K562 (cell line): ENCODE measurements around the gene EDEM2. TPM values are rescaled to one million over a fixed set of nuclear protein-coding genes. Genes with fewer than 3 reads are reported as not detected.

ENCODE experiments used
- polyA plus RNA-seq, 8 experiments: library from polyadenylated mRNA; depleted of rRNA in 4 of 8; stranded (reverse) in 5 of 8; unstranded in 3 of 8; fragments of >200 nt; fragmentation: Nextera tagmentation in 2 of 8; fragmentation: Illumina TruSeq in 1 of 8; extraction: Ambion mirVana in 2 of 8; extraction: Trizol in 1 of 8; gene quantifications; 2 replicates each; pipeline versions ENCODE4 v1.2.1 to v1.2.3, GENCODE V29; 2011 to 2014; ENCODE audit warnings: inconsistent platforms in 1 of 8, missing spikeins in 1 of 8
- small RNA-seq: library from RNA; depleted of rRNA; stranded (forward); fragments of <200 nt; gene quantifications from one replicate; pipeline ENCODE3, GENCODE V24; 2014
- total RNA-seq, 7 experiments: library from RNA; depleted of rRNA in 6 of 7; stranded (reverse); fragments of >200 nt in 6 of 7; fragmentation: Illumina TruSeq in 2 of 7; extraction: Trizol in 2 of 7; gene quantifications; 2 replicates each; pipeline versions ENCODE4 v1.2.1 to v1.2.3, GENCODE V29; 2011 to 2021; ENCODE audit warnings: low replicate concordance in 1 of 7

EDEM2 gene
- total and polyA plus RNA-seq, 9 of the 15 experiments (the other 6 are each of a cell fraction or from before 2014, with no cell fraction given) = 6.9 to 11.0 (median 9.7) TPM

Small RNA genes lying within 50 kb of the gene (small RNA-seq; reads per million reads assigned to genes)
- gene RF00275 (not detected), gene RNA5SP483 (not detected)

Other genes starting within 250 kb of the EDEM2 start
Only the 7 nearest of the 8 such genes appear.
- 0.14 TPM in 1 of 2 replicates, not detected in the other for gene MYH7B, start 191.5 kb downstream of the EDEM2 start, total RNA-seq (2014; rRNA removed)
- not detected in 2 replicates for gene MYH7B, start 191.5 kb downstream of the EDEM2 start, total RNA-seq (2014; rRNA removed; fragmentation: Illumina TruSeq; extraction: Trizol)
- 0.11 TPM in 1 of 2 replicates, not detected in the other for gene MYH7B, start 191.5 kb downstream of the EDEM2 start, total RNA-seq (2015; rRNA removed; fragmentation: Illumina TruSeq; extraction: Trizol)
- 0.11 and 0.13 TPM in 2 replicates for gene MYH7B, start 191.5 kb downstream of the EDEM2 start, total RNA-seq (2021)
- gene MYH7B, start 191.5 kb downstream of the EDEM2 start, polyA plus RNA-seq (2011; rRNA removed) = 0.22 and 0.37 TPM in 2 replicates
- 0.06 and 0.07 TPM in 2 replicates for gene MYH7B, start 191.5 kb downstream of the EDEM2 start, polyA plus RNA-seq (2014; fragmentation: Illumina TruSeq; extraction: Trizol)
- gene MYH7B, start 191.5 kb downstream of the EDEM2 start, polyA plus RNA-seq (2014; fragmentation: Nextera tagmentation; extraction: Ambion mirVana) = not detected
- gene MYH7B, start 191.5 kb downstream of the EDEM2 start, polyA plus RNA-seq (2014; rRNA removed) = 0.09 and 0.34 TPM in 2 replicates
- gene TRPC4AP, start 54.5 kb downstream of the EDEM2 start, total RNA-seq (2014; rRNA removed) = 27.8 and 30.4 TPM in 2 replicates
- 30.8 and 31.4 TPM in 2 replicates for gene TRPC4AP, start 54.5 kb downstream of the EDEM2 start, total RNA-seq (2014; rRNA removed; fragmentation: Illumina TruSeq; extraction: Trizol)
- 33.2 and 33.3 TPM in 2 replicates for gene TRPC4AP, start 54.5 kb downstream of the EDEM2 start, total RNA-seq (2015; rRNA removed; fragmentation: Illumina TruSeq; extraction: Trizol)
- gene TRPC4AP, start 54.5 kb downstream of the EDEM2 start, total RNA-seq (2021) = 52.4 and 55.9 TPM in 2 replicates
- 70.3 and 92.0 TPM in 2 replicates for gene TRPC4AP, start 54.5 kb downstream of the EDEM2 start, polyA plus RNA-seq (2011; rRNA removed)
- gene TRPC4AP, start 54.5 kb downstream of the EDEM2 start, polyA plus RNA-seq (2014; fragmentation: Illumina TruSeq; extraction: Trizol) = 49.1 and 53.7 TPM in 2 replicates
- 1 to 10 TPM; 2.3 to 3.6 TPM for gene TRPC4AP, start 54.5 kb downstream of the EDEM2 start, polyA plus RNA-seq (2014; fragmentation: Nextera tagmentation; extraction: Ambion mirVana)
- 54.4 and 55.0 TPM in 2 replicates for gene TRPC4AP, start 54.5 kb downstream of the EDEM2 start, polyA plus RNA-seq (2014; rRNA removed)
- gene PROCR, start 24.7 kb upstream of the EDEM2 start, total RNA-seq (2014; rRNA removed) = 4.9 and 5.7 TPM in 2 replicates
- gene PROCR, start 24.7 kb upstream of the EDEM2 start, total RNA-seq (2014; rRNA removed; fragmentation: Illumina TruSeq; extraction: Trizol) = 3.4 and 3.7 TPM in 2 replicates
- gene PROCR, start 24.7 kb upstream of the EDEM2 start, total RNA-seq (2015; rRNA removed; fragmentation: Illumina TruSeq; extraction: Trizol) = 3.8 and 4.0 TPM in 2 replicates
- 4.1 and 4.5 TPM in 2 replicates for gene PROCR, start 24.7 kb upstream of the EDEM2 start, total RNA-seq (2021)
- gene PROCR, start 24.7 kb upstream of the EDEM2 start, polyA plus RNA-seq (2011; rRNA removed) = 5.3 and 7.1 TPM in 2 replicates
- 3.6 and 4.6 TPM in 2 replicates for gene PROCR, start 24.7 kb upstream of the EDEM2 start, polyA plus RNA-seq (2014; fragmentation: Illumina TruSeq; extraction: Trizol)
- gene PROCR, start 24.7 kb upstream of the EDEM2 start, polyA plus RNA-seq (2014; fragmentation: Nextera tagmentation; extraction: Ambion mirVana) = 1 to 10 TPM; 1.6 to 2.6 TPM
- gene PROCR, start 24.7 kb upstream of the EDEM2 start, polyA plus RNA-seq (2014; rRNA removed) = 6.1 and 9.6 TPM in 2 replicates
- gene MMP24, start 79.4 kb upstream of the EDEM2 start, total RNA-seq (2014; rRNA removed) = not detected in 2 replicates
- 0.03 TPM in 1 of 2 replicates, not detected in the other for gene MMP24, start 79.4 kb upstream of the EDEM2 start, total RNA-seq (2014; rRNA removed; fragmentation: Illumina TruSeq; extraction: Trizol)
- gene MMP24, start 79.4 kb upstream of the EDEM2 start, total RNA-seq (2015; rRNA removed; fragmentation: Illumina TruSeq; extraction: Trizol) = 0.07 and 0.08 TPM in 2 replicates
- 0.09 TPM in 1 of 2 replicates, not detected in the other for gene MMP24, start 79.4 kb upstream of the EDEM2 start, total RNA-seq (2021)
- gene MMP24, start 79.4 kb upstream of the EDEM2 start, polyA plus RNA-seq (2011; rRNA removed) = 0.03 and 0.05 TPM in 2 replicates
- 0.03 and 0.04 TPM in 2 replicates for gene MMP24, start 79.4 kb upstream of the EDEM2 start, polyA plus RNA-seq (2014; fragmentation: Illumina TruSeq; extraction: Trizol)
- not detected for gene MMP24, start 79.4 kb upstream of the EDEM2 start, polyA plus RNA-seq (2014; fragmentation: Nextera tagmentation; extraction: Ambion mirVana)
- gene MMP24, start 79.4 kb upstream of the EDEM2 start, polyA plus RNA-seq (2014; rRNA removed) = not detected in 2 replicates
- 11.4 and 16.0 TPM in 2 replicates for gene MMP24OS, start 130.8 kb upstream of the EDEM2 start, total RNA-seq (2014; rRNA removed)
- 3.8 and 5.6 TPM in 2 replicates for gene MMP24OS, start 130.8 kb upstream of the EDEM2 start, total RNA-seq (2014; rRNA removed; fragmentation: Illumina TruSeq; extraction: Trizol)
- 10.4 and 12.6 TPM in 2 replicates for gene MMP24OS, start 130.8 kb upstream of the EDEM2 start, total RNA-seq (2015; rRNA removed; fragmentation: Illumina TruSeq; extraction: Trizol)
- gene MMP24OS, start 130.8 kb upstream of the EDEM2 start, total RNA-seq (2021) = 38.6 and 41.5 TPM in 2 replicates
- gene MMP24OS, start 130.8 kb upstream of the EDEM2 start, polyA plus RNA-seq (2011; rRNA removed) = 13.1 and 16.3 TPM in 2 replicates
- gene MMP24OS, start 130.8 kb upstream of the EDEM2 start, polyA plus RNA-seq (2014; fragmentation: Illumina TruSeq; extraction: Trizol) = 18.8 and 25.0 TPM in 2 replicates
- gene MMP24OS, start 130.8 kb upstream of the EDEM2 start, polyA plus RNA-seq (2014; fragmentation: Nextera tagmentation; extraction: Ambion mirVana) = 1 to 10 TPM in 1 of 2 experiments, under 1 TPM in 1; 0.92 to 1.6 TPM
- 26.5 and 33.5 TPM in 2 replicates for gene MMP24OS, start 130.8 kb upstream of the EDEM2 start, polyA plus RNA-seq (2014; rRNA removed)
- gene EIF6, start 137.4 kb upstream of the EDEM2 start, total RNA-seq (2014; rRNA removed) = 200 and 244 TPM in 2 replicates
- gene EIF6, start 137.4 kb upstream of the EDEM2 start, total RNA-seq (2014; rRNA removed; fragmentation: Illumina TruSeq; extraction: Trizol) = 132 and 180 TPM in 2 replicates
- gene EIF6, start 137.4 kb upstream of the EDEM2 start, total RNA-seq (2015; rRNA removed; fragmentation: Illumina TruSeq; extraction: Trizol) = 179 and 180 TPM in 2 replicates
- gene EIF6, start 137.4 kb upstream of the EDEM2 start, total RNA-seq (2021) = 229 and 249 TPM in 2 replicates
- 165 and 190 TPM in 2 replicates for gene EIF6, start 137.4 kb upstream of the EDEM2 start, polyA plus RNA-seq (2011; rRNA removed)
- gene EIF6, start 137.4 kb upstream of the EDEM2 start, polyA plus RNA-seq (2014; fragmentation: Illumina TruSeq; extraction: Trizol) = 247 and 288 TPM in 2 replicates
- 100 to 1,000 TPM; 807 to 832 TPM for gene EIF6, start 137.4 kb upstream of the EDEM2 start, polyA plus RNA-seq (2014; fragmentation: Nextera tagmentation; extraction: Ambion mirVana)
- 230 and 241 TPM in 2 replicates for gene EIF6, start 137.4 kb upstream of the EDEM2 start, polyA plus RNA-seq (2014; rRNA removed)
- gene FAM83C, start 145.1 kb upstream of the EDEM2 start, total RNA-seq (2014; rRNA removed) = not detected in 2 replicates
- not detected in 2 replicates for gene FAM83C, start 145.1 kb upstream of the EDEM2 start, total RNA-seq (2014; rRNA removed; fragmentation: Illumina TruSeq; extraction: Trizol)
- not detected in 2 replicates for gene FAM83C, start 145.1 kb upstream of the EDEM2 start, total RNA-seq (2015; rRNA removed; fragmentation: Illumina TruSeq; extraction: Trizol)
- not detected in 2 replicates for gene FAM83C, start 145.1 kb upstream of the EDEM2 start, total RNA-seq (2021)
- gene FAM83C, start 145.1 kb upstream of the EDEM2 start, polyA plus RNA-seq (2011; rRNA removed) = not detected in 2 replicates
- gene FAM83C, start 145.1 kb upstream of the EDEM2 start, polyA plus RNA-seq (2014; fragmentation: Illumina TruSeq; extraction: Trizol) = not detected in 2 replicates
- not detected for gene FAM83C, start 145.1 kb upstream of the EDEM2 start, polyA plus RNA-seq (2014; fragmentation: Nextera tagmentation; extraction: Ambion mirVana)
- not detected in 2 replicates for gene FAM83C, start 145.1 kb upstream of the EDEM2 start, polyA plus RNA-seq (2014; rRNA removed)